LNCaP clone FGC (cell line): ENCODE measurements around the gene MCM9.
"Not testable (repeated sequence)": the region's sequence is repeated elsewhere in the genome, so short reads cannot be mapped to it uniquely, and the experiment has no call there.

ENCODE experiments used
- DNase-seq: peaks from one replicate; pipeline ENCODE4 v3.0.0-alpha.2; 2011; ENCODE audit warnings: low read depth
- H3K4me3 ChIP-seq: 2 replicates; pipeline ENCODE4 v1.5.1; 2011; ENCODE audit warnings: mild to moderate bottlenecking, low read depth, low read length, control low read depth
- CTCF ChIP-seq: IDR thresholded peaks from 2 replicates; pipeline ENCODE4 v1.5.1; 2012; ENCODE audit warnings: mild to moderate bottlenecking; ENCODE audit not compliant: control insufficient read depth, insufficient read depth; ENCODE audit errors: extremely low read depth

The MCM9 gene

GRCh38 chr6:118869894-118870589, 64.9 kb downstream of the MCM9 start:
- TF ChIP-seq CTCF = no peak
- H3K4me3 ChIP-seq = no peak overlapping the region
- no peak for DNase-seq

- H3K4me3 ChIP-seq = no peak overlapping the region
- DNase-seq = no peak
- TF ChIP-seq CTCF = no peak
These were observed 65.6 kb downstream of the MCM9 start for GRCh38 chr6:118869350-118869749.

GRCh38 chr6:118868901-118869300, 66.1 kb downstream of the MCM9 start:
- not testable (repeated sequence) for DNase-seq, H3K4me3 ChIP-seq

- H3K4me3 ChIP-seq = no peak overlapping the region
- DNase-seq = no peak
- no peak for TF ChIP-seq CTCF
These were observed 67.8 kb downstream of the MCM9 start for GRCh38 chr6:118867181-118867580.

GRCh38 chr6:118865100-118865391, 69.9 kb downstream of the MCM9 start:
- H3K4me3 ChIP-seq = peak overlapping the region; percentile 35
- DNase-seq = no peak
- no peak for TF ChIP-seq CTCF

- no peak for TF ChIP-seq CTCF
- H3K4me3 ChIP-seq = peak overlapping the region; percentile 35
- DNase-seq = peak; percentile 81
These were observed 70.4 kb downstream of the MCM9 start for GRCh38 chr6:118864341-118865099.

GRCh38 chr6:118862443-118862842, 72.5 kb downstream of the MCM9 start:
- no peak overlapping the region for H3K4me3 ChIP-seq
- DNase-seq = no peak
- no peak for TF ChIP-seq CTCF
